BE2C (cell line): ENCODE measurements around the gene PTPRG.
"Not testable (repeated sequence)": the region's sequence is repeated elsewhere in the genome, so short reads cannot be mapped to it uniquely, and the experiment has no call there.

Experiments used
- DNase-seq: peaks from one replicate; pipeline ENCODE4 v3.0.0-alpha.2; 2020
- H3K27me3 ChIP-seq: fragments of 250-450 bp; sonication (Bioruptor Pico); 2 replicates; pipeline ENCODE4 v1.5.1; 2020; ENCODE audit warnings: mild to moderate bottlenecking
- H3K36me3 ChIP-seq: fragments of 250-450 bp; sonication (Bioruptor Pico); 2 replicates; pipeline ENCODE4 v1.5.1; 2020; ENCODE audit warnings: mild to moderate bottlenecking
- H3K4me1 ChIP-seq: fragments of 250-450 bp; sonication (Bioruptor Pico); 2 replicates; pipeline ENCODE4 v1.5.1; 2020
- H3K4me3 ChIP-seq: 2 replicates; pipeline ENCODE4 v1.5.1; 2011; ENCODE audit warnings: low read depth, low read length
- H3K9me3 ChIP-seq: fragments of 250-450 bp; sonication (Bioruptor Pico); 2 replicates; pipeline ENCODE4 v1.5.1; 2020
- CTCF ChIP-seq: IDR thresholded peaks from 2 replicates; pipeline ENCODE4 v1.5.1; 2012; ENCODE audit warnings: mild to moderate bottlenecking, low read depth, low read length

Gene PTPRG

GRCh38 chr3:61812517-61812916 is 251.1 kb downstream of the PTPRG start:
- H3K27me3 ChIP-seq: peaks cover 67% of the 10 kb centered on the region

GRCh38 chr3:61813636-61814035 is 252.3 kb downstream of the PTPRG start:
- peaks cover 5% of the 10 kb centered on the region; the same call in 1 of the 2 replicates for H3K4me1 ChIP-seq
- no peak for TF ChIP-seq CTCF
- H3K9me3 ChIP-seq: no peaks in the 10 kb centered on the region
- no peak overlapping the region for H3K4me3 ChIP-seq
- H3K27me3 ChIP-seq: peaks cover 61% of the 10 kb centered on the region
- no peak for DNase-seq
- H3K36me3 ChIP-seq: no peaks in the 10 kb centered on the region

More at GRCh38 chr3:61812517-61812916, 251.1 kb downstream of the PTPRG start:
- no peaks in the 10 kb centered on the region for H3K9me3 ChIP-seq
- no peaks in the 10 kb centered on the region for H3K36me3 ChIP-seq
- no peak for TF ChIP-seq CTCF
- DNase-seq: no peak
- peaks cover 5% of the 10 kb centered on the region; the same call in 1 of the 2 replicates for H3K4me1 ChIP-seq
- no peak overlapping the region for H3K4me3 ChIP-seq

- DNase-seq: no peak
- Histone ChIP-seq H3K27me3 (peaks cover 61% of the 10 kb centered on the region), H3K36me3 (no peaks in the 10 kb centered on the region), H3K4me3 (no peak overlapping the region), H3K9me3 (no peaks in the 10 kb centered on the region), H3K4me1 (peaks cover 5% of the 10 kb centered on the region; the same call in 1 of the 2 replicates)
- no peak for TF ChIP-seq CTCF
Measured at GRCh38 chr3:61814674-61815073, 253.3 kb downstream of the PTPRG start.

GRCh38 chr3:61816304-61816703 is 254.9 kb downstream of the PTPRG start:
- H3K27me3 ChIP-seq: peaks cover 54% of the 10 kb centered on the region
- DNase-seq, H3K4me3 ChIP-seq, H3K4me1 ChIP-seq, H3K36me3 ChIP-seq, H3K9me3 ChIP-seq: not testable (repeated sequence)

GRCh38 chr3:61819861-61820260 is 258.5 kb downstream of the PTPRG start:
- Histone ChIP-seq H3K9me3 (no peaks in the 10 kb centered on the region), H3K36me3 (no peaks in the 10 kb centered on the region), H3K27me3 (peaks cover 57% of the 10 kb centered on the region), H3K4me1 (no peaks in the 10 kb centered on the region), H3K4me3 (no peak overlapping the region)
- DNase-seq: no peak
- no peak for TF ChIP-seq CTCF

- Histone ChIP-seq H3K36me3 (no peaks in the 10 kb centered on the region), H3K4me1 (no peaks in the 10 kb centered on the region), H3K27me3 (peaks cover 58% of the 10 kb centered on the region), H3K9me3 (no peaks in the 10 kb centered on the region), H3K4me3 (no peak overlapping the region)
- no peak for DNase-seq
- TF ChIP-seq CTCF: no peak
Measured at GRCh38 chr3:61820306-61820992, 259.1 kb downstream of the PTPRG start.
